GM21825 (cell line): ENCODE measurements around the gene ZBED4.
"Not testable (repeated sequence)": the region's sequence is repeated elsewhere in the genome, so short reads cannot be mapped to it uniquely, and the experiment has no call there.

Experiments
- ATAC-seq: cut with Tn5 transposase; IDR thresholded peaks from one replicate; pipeline ENCODE4 v1.9.1; 2021; ENCODE audit warnings: mild to moderate bottlenecking, moderate library complexity; ENCODE audit not compliant: unreplicated experiment

Gene ZBED4

DNA sequence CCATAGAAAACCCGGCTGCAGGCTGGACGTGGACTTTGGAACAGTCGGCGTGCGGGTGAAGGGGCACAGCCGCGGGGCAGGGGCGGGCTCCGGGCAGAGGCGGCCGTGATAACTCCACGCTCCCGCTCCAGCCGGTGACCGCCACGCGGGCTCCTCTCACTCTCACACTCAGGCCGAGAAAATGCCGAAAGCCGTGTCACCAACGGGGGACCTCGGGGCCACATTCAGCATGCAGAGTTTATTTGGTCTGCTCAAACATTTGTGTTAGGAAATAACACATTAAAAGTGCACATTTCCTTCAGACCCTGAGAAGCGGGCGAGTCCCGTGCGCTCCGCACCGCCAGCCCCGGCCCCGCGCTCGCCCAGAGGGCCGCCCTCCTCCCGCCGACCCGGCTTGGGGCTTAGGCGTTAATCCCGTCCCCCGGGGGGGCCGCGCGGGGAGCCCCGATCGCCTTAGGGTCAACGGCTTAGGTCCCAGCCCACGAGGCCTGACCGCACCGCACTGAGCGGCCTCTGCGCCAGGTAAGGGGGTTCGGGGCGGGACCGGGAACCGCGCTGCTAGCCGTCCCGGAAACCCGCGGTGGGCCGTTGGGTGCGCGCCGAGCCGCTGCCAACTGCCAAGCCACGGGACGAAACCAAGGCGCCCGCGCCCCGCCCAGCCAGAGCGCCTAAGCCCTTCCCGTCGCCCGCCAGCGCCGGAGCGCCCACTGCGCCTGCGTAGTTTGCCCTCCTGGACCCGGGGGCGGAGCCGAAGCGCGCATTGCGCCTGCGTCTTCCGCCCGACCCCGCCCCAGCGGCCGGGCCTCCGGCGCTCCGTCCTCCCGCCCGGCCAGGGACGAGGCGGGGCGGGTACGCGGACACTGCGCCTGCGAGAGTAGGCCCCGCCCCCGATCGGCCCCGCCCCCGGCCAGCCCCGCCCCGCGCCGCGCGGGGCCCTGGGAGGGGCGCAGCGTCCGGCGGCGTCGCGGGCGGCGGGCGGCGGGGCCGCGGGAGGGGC lies at the start of gene ZBED4:
ZBED4 (plus strand) TSS at position 947 of the 997 bp plus-strand sequence. CDS start 29,819 bp downstream, outside the sequence.
- ATAC-seq: peak; percentile 65

DNA sequence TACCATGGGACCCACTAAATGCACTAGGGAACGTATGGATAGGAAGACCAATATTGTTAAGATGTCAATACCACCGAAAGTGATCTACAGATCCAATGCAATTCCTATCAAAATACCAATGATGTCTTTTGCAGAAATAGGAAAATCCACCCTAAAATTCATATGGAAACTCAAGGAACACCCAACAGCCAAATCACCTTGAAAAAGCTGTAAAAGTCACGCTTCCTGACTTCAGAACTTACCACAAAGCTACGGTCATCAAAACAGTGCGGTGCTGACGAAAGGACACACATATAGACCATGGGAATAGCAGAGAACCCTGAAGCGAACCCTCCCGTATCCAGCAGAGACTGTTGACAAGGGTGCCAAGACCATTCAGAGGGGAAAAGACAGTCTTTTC lies 46.5 kb upstream of the ZBED4 start:
- no peak for ATAC-seq

- no peak for ATAC-seq
These were observed 45.6 kb upstream of the ZBED4 start for GRCh38 chr22:49807780-49808708.

GRCh38 chr22:49810363-49811019 lies 43.2 kb upstream of the ZBED4 start:
- ATAC-seq: no peak

DNA sequence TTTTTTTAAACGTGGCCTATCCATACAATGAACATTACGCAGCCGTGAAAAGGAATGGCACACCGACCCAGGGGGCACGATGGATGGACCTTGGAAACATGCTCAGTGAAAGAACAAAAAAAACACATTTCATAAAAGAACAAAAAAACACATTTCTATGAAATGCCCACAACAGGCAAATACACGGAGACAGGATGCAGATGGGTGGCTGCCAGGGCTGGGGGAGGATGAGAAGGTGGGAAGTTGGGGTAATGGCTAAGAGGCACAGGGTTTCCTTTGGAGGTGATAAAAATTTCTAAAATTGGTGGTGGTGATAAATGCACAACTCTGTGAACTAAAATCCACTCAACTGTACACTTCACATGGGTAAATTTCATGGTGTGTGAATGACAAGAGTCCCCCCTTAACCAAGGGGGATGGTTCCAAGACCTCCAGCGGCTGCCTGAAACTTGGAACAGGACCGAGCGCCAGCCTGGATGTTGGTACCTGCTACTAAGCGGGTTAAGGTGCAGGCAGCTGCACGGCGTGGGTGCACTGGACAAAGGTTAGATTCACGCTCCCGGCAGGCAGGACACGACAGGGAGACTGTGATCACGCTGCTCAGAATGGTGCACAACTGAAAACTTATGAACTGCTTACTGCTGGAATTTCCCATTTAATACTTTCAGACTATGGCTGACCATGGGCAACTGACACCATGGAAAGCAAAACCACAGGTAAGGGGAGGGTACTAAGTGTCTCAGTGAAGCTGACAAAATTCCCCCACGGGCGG lies 42.4 kb upstream of the ZBED4 start:
- no peak for ATAC-seq

DNA sequence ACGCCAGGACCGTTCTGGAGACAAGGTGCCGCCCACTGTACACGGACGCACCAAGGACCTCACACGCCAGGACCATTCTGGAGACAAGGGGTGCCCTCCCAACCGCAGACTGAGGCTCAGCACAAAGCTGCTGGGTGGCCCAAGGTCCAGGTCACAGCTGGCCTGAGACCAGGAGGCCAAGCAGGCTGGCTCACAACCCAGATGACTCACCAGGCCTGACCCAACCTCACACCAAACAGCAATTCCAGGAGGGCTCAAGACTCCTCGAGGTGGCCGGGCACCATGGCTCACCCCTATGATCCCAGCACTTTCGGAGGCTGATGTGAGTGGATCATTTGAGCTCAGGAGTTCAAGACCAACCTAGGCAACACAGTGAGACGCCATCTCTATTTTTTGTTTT lies 40.8 kb upstream of the ZBED4 start:
- ATAC-seq: no peak

DNA sequence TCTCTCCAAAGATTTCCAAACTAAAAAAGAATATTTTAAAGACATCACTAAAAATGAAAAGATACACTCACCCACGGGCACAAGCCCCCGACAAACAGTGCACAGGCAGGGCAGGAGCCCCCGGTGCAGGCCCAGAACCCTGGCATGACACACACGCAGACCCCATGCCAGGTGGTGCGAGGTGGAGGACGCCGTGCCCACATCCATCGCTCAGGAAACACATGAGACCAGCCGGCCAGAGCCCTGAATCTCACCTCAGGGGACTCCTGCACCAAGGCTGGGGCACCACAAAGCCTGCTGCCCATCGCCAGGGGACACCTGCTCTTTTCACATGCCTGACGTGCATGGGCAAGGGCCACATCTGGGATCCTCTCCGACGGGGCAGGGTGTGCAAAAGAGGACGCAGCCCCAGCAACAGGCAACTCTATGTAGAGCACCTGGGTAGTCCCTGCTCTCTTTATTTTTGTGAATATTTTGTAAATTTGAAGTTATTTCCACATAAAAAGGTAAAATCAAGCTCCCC lies 39.4 kb upstream of the ZBED4 start:
- ATAC-seq: no peak

DNA sequence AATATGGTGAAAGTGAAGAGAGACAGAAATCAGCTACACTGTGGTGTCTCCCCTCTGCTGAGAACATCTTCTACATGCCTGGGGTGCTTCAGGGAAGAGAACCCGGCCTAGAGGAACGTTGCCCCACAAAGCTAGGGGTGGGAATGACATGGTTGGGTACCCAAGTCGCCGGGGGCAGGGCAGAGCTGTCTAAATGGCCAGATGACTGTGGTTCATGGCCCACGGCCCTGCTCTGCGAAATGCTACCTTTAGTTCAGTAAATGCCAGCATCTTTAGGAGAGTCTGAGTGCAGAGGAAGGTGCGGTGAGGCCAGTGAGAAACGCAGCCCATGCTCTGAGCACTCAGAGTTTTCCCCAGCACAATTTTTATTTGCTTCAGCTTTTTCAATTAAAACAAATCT lies 38.8 kb upstream of the ZBED4 start:
- no peak for ATAC-seq

- no peak for ATAC-seq
These were observed 38.0 kb upstream of the ZBED4 start for GRCh38 chr22:49815641-49816091.

GRCh38 chr22:49817359-49817758 lies 36.3 kb upstream of the ZBED4 start:
- ATAC-seq: no peak

DNA sequence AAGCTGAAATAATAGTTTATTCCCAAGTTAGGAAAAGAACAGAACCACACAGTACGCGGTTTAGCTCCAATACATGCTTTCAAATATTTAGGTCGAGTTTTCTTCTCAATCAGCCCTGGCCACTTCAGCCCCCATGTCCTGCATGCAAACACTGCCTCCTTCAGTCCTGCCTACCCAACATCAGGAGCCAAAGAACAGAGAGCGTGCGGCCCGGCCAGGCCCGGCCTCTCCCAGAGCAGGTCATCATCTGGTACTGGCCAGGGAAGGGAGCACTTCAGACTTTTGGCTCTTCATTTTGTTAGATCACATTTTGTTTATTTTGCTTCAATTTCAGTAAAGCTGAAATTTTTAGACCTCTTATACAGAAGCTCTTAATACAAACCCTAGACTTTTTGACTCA lies 32.7 kb upstream of the ZBED4 start:
- ATAC-seq: no peak

- not testable (repeated sequence) for ATAC-seq
These were observed 31.9 kb upstream of the ZBED4 start for GRCh38 chr22:49821741-49822140.

DNA sequence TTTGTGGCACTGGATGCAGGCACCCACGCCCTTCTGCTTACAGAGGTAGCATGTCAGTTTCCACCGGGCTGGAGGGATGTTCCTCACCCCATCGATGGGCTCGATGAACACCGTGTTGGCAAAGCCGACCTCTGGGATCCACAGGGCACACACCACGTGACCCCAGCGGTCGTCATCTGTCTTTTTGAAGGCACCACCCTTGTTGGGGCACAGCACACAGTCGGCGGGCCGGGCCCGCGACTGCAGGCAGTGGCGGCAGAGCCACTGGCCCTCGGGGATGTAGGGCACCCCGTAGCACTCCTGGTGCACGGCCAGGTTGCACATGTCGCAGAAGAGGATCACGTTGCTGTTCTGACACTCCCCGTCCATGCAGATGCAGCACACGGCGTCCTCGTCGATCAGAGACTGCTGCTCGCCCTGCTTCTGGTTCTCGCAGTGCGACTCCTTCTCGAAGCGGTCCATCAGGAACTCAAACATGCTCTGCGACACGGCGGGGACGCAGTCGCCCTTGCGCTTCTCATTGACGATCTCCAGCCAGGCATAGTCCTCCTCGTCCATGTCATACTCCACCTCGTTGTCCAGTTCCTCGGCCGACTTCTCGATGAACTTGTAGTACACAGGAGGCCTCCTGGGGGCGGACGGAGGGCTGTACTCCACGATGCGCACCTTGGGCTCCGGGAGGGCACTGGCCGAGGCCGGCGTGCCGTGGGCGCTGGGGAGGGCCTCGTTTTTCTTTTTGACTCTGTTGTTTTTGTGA lies 30.2 kb upstream of the ZBED4 start:
- no peak for ATAC-seq

DNA sequence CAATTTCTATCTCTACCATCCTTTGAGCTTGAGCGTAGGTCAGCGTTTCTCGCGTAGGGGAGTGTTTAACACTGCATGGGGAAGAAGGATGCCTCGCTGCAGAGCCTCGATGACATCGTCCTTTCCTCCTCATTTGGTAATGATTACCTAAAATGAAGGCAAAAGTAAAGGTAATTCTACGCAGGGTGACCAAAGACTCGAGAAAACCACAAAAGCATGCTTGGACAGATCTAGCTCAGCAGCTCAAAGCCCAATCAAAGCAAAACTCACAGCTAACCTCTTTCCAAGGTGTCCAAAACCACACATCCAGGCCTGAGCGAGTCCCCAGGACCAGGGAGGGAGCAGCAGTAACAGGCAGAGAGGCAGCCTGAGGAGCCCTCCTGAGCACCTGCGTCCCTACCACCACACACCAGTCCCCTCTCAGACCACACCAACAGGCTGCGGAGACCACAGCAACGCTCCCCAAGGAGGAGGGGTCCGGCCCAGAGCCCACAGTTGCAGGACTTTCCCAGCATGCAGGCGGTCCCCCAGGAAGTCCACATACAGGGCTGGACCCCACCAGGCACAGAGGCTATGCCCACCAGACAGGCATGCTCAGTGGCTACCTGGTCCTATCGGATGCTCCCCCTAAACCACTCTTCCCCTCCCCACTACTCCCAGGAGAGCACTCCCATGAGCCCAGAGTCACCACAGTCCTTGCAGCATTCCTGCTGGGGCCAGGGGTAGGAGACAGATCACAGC lies 29.3 kb upstream of the ZBED4 start:
- no peak for ATAC-seq

DNA sequence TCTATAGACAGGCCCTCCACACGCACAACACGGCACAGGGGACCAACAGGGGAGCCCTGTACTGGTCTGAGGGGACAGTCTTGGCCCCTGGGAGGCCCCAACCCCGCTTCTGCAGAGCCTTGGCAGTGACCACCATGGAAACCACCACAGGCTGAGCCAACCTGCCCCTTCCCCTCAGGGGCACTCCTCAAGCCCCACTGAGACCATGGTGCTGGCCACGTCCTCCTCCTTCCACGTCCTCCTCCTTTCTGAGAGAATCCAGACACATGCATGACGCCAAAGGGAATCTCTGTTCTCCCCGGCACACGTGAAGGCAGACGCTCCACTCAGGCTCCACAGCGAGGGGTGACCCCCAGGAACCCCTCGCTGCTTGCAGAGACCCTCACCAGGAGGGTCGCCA lies 28.7 kb upstream of the ZBED4 start:
- no peak for ATAC-seq

DNA sequence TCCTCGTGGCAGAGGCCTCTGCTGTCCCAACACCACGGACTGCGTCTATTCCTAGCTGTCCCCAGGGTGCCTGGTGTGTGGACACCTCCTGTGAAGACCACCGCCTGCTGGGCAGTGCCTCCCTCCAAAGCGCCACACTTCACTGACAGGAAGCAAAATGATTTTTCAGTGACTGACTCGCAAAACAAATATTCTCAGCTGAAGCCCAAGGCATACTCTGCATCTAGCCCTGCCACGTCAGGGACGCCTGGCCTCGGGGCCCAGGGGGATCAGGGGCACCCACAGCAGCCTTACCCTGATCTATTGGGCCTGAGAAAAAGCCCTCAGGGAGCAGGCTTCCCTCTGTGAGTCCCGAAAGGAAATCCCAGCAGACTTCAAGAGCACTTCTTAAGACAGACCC lies 28.2 kb upstream of the ZBED4 start:
- no peak for ATAC-seq

- no peak for ATAC-seq
These were observed 27.6 kb upstream of the ZBED4 start for GRCh38 chr22:49825944-49826602.
